Keratinocyte (primary cell): ENCODE results near the gene GSTO2. TPM values are rescaled to one million over a fixed set of nuclear protein-coding genes. Genes with fewer than 3 reads are reported as not detected.

ENCODE experiments used
- DNase-seq: peaks from one replicate; pipeline ENCODE4 v3.0.0-alpha.2; 2011; ENCODE audit warnings: low read depth, missing footprints, low spot score
- FAIRE-seq: peaks from 2 replicates; lab custom pipeline; 2011; peaks lifted over from hg19 to GRCh38; lab: Jason Lieb, UNC
- H2AFZ ChIP-seq: 2 replicates; pipeline ENCODE4 v1.6.0; 2012; ENCODE audit warnings: low read length, control low read depth, inconsistent platforms; ENCODE audit not compliant: control insufficient read depth
- H3K27ac ChIP-seq: 2 replicates; pipeline ENCODE4 v1.5.1; 2011; ENCODE audit warnings: low read length; ENCODE audit not compliant: control insufficient read depth, insufficient read depth
- H3K27me3 ChIP-seq: 3 replicates; pipeline ENCODE4 v1.6.0; 2011; ENCODE audit warnings: low read length; ENCODE audit not compliant: control insufficient read depth, insufficient read depth; ENCODE audit errors: extremely low read depth
- H3K36me3 ChIP-seq, 2 experiments: 2 replicates in 1 of 2; 3 replicates in 1 of 2; pipeline ENCODE4 v1.5.1; 2011; ENCODE audit warnings: low read length in 2 of 2, mild to moderate bottlenecking in 1 of 2; ENCODE audit not compliant: control insufficient read depth in 2 of 2, insufficient read depth in 2 of 2; ENCODE audit errors: extremely low read depth in 1 of 2
- H3K4me1 ChIP-seq: 3 replicates; pipeline ENCODE4 v1.5.1; 2011; ENCODE audit warnings: low read length; ENCODE audit not compliant: control insufficient read depth, insufficient read depth; ENCODE audit errors: extremely low read depth
- H3K4me2 ChIP-seq: 3 replicates; pipeline ENCODE4 v1.6.0; 2011; ENCODE audit warnings: low read depth, low read length; ENCODE audit not compliant: control insufficient read depth, insufficient read depth; ENCODE audit errors: extremely low read depth
- H3K4me3 ChIP-seq, 3 experiments: fragments of 200-600 bp in 1 of 3; sonication (generic) in 1 of 3; 2 replicates in 2 of 3; 3 replicates in 1 of 3; pipeline ENCODE4 v1.5.1; 2011 to 2016; ENCODE audit warnings: low read length in 3 of 3, mild to moderate bottlenecking in 3 of 3, control low read depth in 2 of 3, inconsistent platforms in 1 of 3, low read depth in 1 of 3, mixed read lengths in 1 of 3, mixed run types in 1 of 3, moderate library complexity in 1 of 3; ENCODE audit not compliant: control insufficient read depth in 2 of 3, insufficient read depth in 2 of 3; ENCODE audit errors: extremely low read depth in 1 of 3
- H3K79me2 ChIP-seq: 2 replicates; pipeline ENCODE4 v1.6.0; 2012; ENCODE audit warnings: low read length; ENCODE audit not compliant: control insufficient read depth, insufficient read depth
- H3K9ac ChIP-seq: 3 replicates; pipeline ENCODE4 v1.6.0; 2011; ENCODE audit warnings: low read length; ENCODE audit not compliant: control insufficient read depth, insufficient read depth; ENCODE audit errors: extremely low read depth
- H3K9me1 ChIP-seq: 3 replicates; pipeline ENCODE4 v1.6.0; 2011; ENCODE audit warnings: low read length; ENCODE audit not compliant: control insufficient read depth, insufficient read depth; ENCODE audit errors: extremely low read depth
- H3K9me3 ChIP-seq: 2 replicates; pipeline ENCODE4 v1.5.1; 2012; ENCODE audit warnings: low read depth, low read length; ENCODE audit not compliant: control insufficient read depth
- H4K20me1 ChIP-seq: 3 replicates; pipeline ENCODE4 v1.6.0; 2011; ENCODE audit warnings: low read length; ENCODE audit not compliant: control insufficient read depth, insufficient read depth; ENCODE audit errors: extremely low read depth
- EZH2 ChIP-seq: IDR thresholded peaks from one replicate; pipeline ENCODE4 v1.6.1; 2012; ENCODE audit warnings: inconsistent platforms, mild to moderate bottlenecking, low read length, moderate library complexity
- dilution Hi-C: fragments of 300-500 bp; cut with MboI; formaldehyde crosslinking; loops from one replicate; pipeline ENCODE4 v1.7.0; 2020; ENCODE audit warnings: low sequenced_read_pairs; ENCODE audit not compliant: extremely low pct_ligation_motif_present
- polyA plus RNA-seq, 5 experiments: library from polyadenylated mRNA; depleted of rRNA in 3 of 5; stranded (reverse) in 3 of 5; stranded (forward) in 1 of 5; unstranded in 1 of 5; fragments of >200 nt; gene quantifications; 1 replicate in 1 of 5; 2 replicates in 3 of 5; 3 replicates in 1 of 5; pipeline versions ENCODE4 v1.2.1 to v1.2.3, GENCODE V29; 2011 to 2012; ENCODE audit warnings: missing spikeins in 2 of 5, low read depth in 1 of 5, low replicate concordance in 1 of 5
- TF ChIP-seq, protein P1 (sequence below), 3 experiments: IDR thresholded peaks in 1 of 3; conservative IDR thresholded peaks in 1 of 3; optimal IDR thresholded peaks in 1 of 3; 2 replicates in 2 of 3; 3 replicates in 1 of 3; pipeline versions ENCODE3 to v1.5.1; 2011; ENCODE audit warnings: low read length in 3 of 3, mild to moderate bottlenecking in 3 of 3, moderate library complexity in 2 of 3, control low read depth in 1 of 3, inconsistent platforms in 1 of 3; ENCODE audit not compliant: insufficient read depth in 2 of 3; ENCODE audit errors: extremely low read depth in 1 of 3

Gene GSTO2
- polyA plus RNA-seq, 1 donor (not counting 4 experiments of a cell fraction or from before 2014, with no cell fraction given), result 56.9 TPM

DNA sequence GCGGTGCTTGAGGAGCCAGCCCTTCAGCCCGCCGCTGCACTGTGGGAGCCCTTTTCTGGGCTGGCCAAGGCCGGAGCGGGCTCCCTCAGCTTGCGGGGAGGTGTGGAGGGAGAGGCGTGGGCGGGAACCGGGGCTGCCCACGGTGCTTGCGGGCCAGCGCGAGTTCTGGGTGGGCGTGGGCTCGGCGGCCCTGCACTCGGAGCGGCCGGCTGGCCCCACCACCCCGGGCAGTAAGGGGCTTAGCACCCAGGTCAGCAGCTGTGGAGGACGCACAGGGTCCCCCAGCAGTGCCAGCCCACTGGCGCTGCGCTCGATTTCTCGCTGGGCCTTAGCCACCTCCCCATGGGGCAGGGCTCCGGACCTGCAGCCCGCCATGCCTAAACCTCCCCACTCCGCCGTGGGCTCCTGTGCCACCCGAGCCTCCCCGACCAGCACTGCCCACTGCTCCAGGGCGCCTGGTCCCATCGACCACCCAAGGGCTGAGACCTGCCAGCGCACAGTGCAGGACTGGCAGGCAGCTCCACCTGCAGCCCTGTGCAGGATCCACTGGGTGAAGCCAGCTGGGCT is 23.8 kb upstream of the GSTO2 start:
- DNase-seq (no peak), FAIRE-seq (no peak)
- Histone ChIP-seq H3K4me2 (no peak overlapping the region), H3K9ac (no peak overlapping the region), H3K4me1 (peaks cover 4% of the 10 kb centered on the region), H2AFZ (no peak overlapping the region), H3K79me2 (no peaks in the 10 kb centered on the region), H3K9me1 (no peaks in the 10 kb centered on the region), H3K36me3 (no peaks in the 10 kb centered on the region), H3K27me3 (no peaks in the 10 kb centered on the region), H3K27ac (no peak overlapping the region), H3K4me3 (no peak overlapping the region), H4K20me1 (no peaks in the 10 kb centered on the region), H3K9me3 (no peaks in the 10 kb centered on the region)
- dilution Hi-C loops, result no loop called here
- no peak for TF ChIP-seq EZH2
- TF ChIP-seq, protein P1, sequence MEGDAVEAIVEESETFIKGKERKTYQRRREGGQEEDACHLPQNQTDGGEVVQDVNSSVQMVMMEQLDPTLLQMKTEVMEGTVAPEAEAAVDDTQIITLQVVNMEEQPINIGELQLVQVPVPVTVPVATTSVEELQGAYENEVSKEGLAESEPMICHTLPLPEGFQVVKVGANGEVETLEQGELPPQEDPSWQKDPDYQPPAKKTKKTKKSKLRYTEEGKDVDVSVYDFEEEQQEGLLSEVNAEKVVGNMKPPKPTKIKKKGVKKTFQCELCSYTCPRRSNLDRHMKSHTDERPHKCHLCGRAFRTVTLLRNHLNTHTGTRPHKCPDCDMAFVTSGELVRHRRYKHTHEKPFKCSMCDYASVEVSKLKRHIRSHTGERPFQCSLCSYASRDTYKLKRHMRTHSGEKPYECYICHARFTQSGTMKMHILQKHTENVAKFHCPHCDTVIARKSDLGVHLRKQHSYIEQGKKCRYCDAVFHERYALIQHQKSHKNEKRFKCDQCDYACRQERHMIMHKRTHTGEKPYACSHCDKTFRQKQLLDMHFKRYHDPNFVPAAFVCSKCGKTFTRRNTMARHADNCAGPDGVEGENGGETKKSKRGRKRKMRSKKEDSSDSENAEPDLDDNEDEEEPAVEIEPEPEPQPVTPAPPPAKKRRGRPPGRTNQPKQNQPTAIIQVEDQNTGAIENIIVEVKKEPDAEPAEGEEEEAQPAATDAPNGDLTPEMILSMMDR (optimal IDR thresholded peaks at IDR 0.05 in 1 of 3, IDR thresholded peaks at IDR 0.05 in 1 of 3, conservative IDR thresholded peaks at IDR 0.05 in 1 of 3; ENCODE audit: extremely low read depth in 1 of 3, insufficient read depth in 2 of 3, low read length in 3 of 3), result no peak

DNA sequence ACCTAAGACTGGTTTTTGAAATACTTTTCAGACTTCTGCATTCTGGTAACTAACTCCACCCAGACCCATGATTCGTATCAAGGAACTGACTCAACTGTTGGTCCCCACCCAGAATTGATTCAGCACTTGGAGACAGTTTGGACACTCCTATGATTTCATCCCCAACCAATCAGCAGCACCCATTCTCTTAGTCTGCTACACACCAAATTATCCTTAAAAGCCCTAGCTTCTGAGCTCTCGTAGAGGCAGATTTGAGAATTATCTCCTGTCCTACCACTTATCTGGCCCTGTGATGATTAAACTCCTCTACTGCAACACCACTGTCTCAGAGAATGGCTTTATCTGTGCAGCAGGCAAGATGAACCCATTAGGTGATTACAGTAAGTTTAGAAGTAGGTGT is 22.0 kb upstream of the GSTO2 start:
- H3K4me1 ChIP-seq, result peaks cover 4% of the 10 kb centered on the region
- H2AFZ ChIP-seq, result no peak overlapping the region
- TF ChIP-seq, protein P1 (optimal IDR thresholded peaks at IDR 0.05 in 1 of 3, IDR thresholded peaks at IDR 0.05 in 1 of 3, conservative IDR thresholded peaks at IDR 0.05 in 1 of 3; ENCODE audit: extremely low read depth in 1 of 3, insufficient read depth in 2 of 3, low read length in 3 of 3), result no peak
- no peak overlapping the region for H3K4me2 ChIP-seq
- no peaks in the 10 kb centered on the region for H3K27me3 ChIP-seq
- H3K9me1 ChIP-seq, result no peaks in the 10 kb centered on the region
- no peaks in the 10 kb centered on the region for H3K36me3 ChIP-seq
- H4K20me1 ChIP-seq, result no peaks in the 10 kb centered on the region
- no peak overlapping the region for H3K27ac ChIP-seq
- no peaks in the 10 kb centered on the region for H3K9me3 ChIP-seq
- H3K4me3 ChIP-seq, result no peak overlapping the region
- FAIRE-seq (no peak), DNase-seq (no peak)
- no peak overlapping the region for H3K9ac ChIP-seq
- dilution Hi-C loops, result no loop called here
- no peaks in the 10 kb centered on the region for H3K79me2 ChIP-seq
